ENCODE results near the gene FAM3A.

GRCh38 chrX:154472685-154473632 lies 43.1 kb downstream of the FAM3A start:
- TF ChIP-seq CTCF (conservative IDR thresholded peaks at IDR 0.05) (no peak), EZH2 (IDR thresholded peaks at IDR 0.05; ENCODE audit: low read depth) (no peak)

Data from PC-9 (cell line).